Adrenal gland (tissue), 5 donors: ENCODE data around the gene RPL19.

Source experiments
- POLR2A ChIP-seq, 2 donors: fragments of 450-650 bp; IDR thresholded peaks; one replicate each; pipeline ENCODE4 v1.6.1; 2017; ENCODE audit warnings: antibody characterized with exemption in 2 of 2, mild to moderate bottlenecking in 2 of 2, moderate library complexity in 1 of 2
- TF ChIP-seq, protein P1 (sequence below), 6 experiments: fragments of 450-650 bp in 4 of 6; fragments of 200-600 bp in 2 of 6; sonication (generic) in 1 of 6; IDR thresholded peaks; 1 replicate in 5 of 6; 2 replicates in 1 of 6; pipeline versions ENCODE4 v1.5.1 to v1.8.0; 2016 to 2021; ENCODE audit warnings: antibody characterized with exemption in 6 of 6, mild to moderate bottlenecking in 2 of 6, moderate library complexity in 1 of 6
- donor health status: DM: no; HTN: no; CAD: no.

DNA sequence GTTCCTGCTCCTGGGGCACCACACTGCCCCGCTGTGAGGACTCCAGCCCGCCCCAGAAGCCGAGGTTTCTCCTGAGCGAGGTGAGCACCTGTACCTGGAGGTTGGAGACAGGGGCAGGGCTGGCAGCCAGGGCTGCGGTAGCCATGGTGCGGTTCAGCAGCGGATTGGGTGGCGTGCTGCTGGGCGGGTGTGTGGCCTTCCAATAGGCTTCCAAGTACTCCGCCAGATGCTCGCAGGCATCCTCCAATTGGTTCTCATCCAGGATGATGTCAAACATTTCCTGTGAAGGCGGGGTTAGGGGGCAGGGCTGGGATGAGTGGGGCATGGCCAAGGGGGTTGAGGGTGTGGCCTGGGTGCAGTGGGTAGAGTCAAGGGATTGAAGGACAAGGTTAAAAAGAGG is 22.8 kb upstream of the RPL19 start:
- no peak for TF ChIP-seq POLR2A (IDR thresholded peaks at IDR 0.05)
- TF ChIP-seq, protein P1, sequence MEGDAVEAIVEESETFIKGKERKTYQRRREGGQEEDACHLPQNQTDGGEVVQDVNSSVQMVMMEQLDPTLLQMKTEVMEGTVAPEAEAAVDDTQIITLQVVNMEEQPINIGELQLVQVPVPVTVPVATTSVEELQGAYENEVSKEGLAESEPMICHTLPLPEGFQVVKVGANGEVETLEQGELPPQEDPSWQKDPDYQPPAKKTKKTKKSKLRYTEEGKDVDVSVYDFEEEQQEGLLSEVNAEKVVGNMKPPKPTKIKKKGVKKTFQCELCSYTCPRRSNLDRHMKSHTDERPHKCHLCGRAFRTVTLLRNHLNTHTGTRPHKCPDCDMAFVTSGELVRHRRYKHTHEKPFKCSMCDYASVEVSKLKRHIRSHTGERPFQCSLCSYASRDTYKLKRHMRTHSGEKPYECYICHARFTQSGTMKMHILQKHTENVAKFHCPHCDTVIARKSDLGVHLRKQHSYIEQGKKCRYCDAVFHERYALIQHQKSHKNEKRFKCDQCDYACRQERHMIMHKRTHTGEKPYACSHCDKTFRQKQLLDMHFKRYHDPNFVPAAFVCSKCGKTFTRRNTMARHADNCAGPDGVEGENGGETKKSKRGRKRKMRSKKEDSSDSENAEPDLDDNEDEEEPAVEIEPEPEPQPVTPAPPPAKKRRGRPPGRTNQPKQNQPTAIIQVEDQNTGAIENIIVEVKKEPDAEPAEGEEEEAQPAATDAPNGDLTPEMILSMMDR (IDR thresholded peaks at IDR 0.05), result no peak
